Heart left ventricle (tissue), 13 donors: ENCODE measurements around the gene RGS14.

Experiments
- POLR2A ChIP-seq, 2 donors: fragments of 450-650 bp; IDR thresholded peaks; one replicate each; pipeline ENCODE4 v1.6.1; 2017; ENCODE audit warnings: antibody characterized with exemption in 2 of 2, mild to moderate bottlenecking in 2 of 2, moderate library complexity in 2 of 2
- TF ChIP-seq, protein P1 (sequence below), 12 donors: fragments of 200-600 bp; sonication (generic) in 4 of 12; IDR thresholded peaks; one replicate each; pipeline versions ENCODE4 v1.5.0 to v1.8.0; 2018 to 2022; ENCODE audit warnings: antibody characterized with exemption in 12 of 12, mild to moderate bottlenecking in 5 of 12
- donor health status: ischemic (EF 13 %, LVEDD 7.1; RV severe dilation, severe dysfunction).
- donor health status: DM: no; HTN: yes; CAD: no.
- donor health status: DM: no; HTN: no; CAD: no.
- donor health status: ischemic (EF 25% LVEDD 6.9; RV normal size, moderate dysfunction).
- donor health status: ischemic (EF 25% LVEDD 5.7; RV mildly dilated, moderate dysfunction).
- donor health status: ischemic (EF 35%, LVEDD 5.7; RV mildly dilated, moderate dysfunction).
- donor health status: nonischemic (EF 11% LVEDD 7.7; RV severe dilation, severe dysfunction).
- donor health status: DM: yes; HTN: yes; CAD: no.
- donor health status: PGD.
- donor health status: ischemic (EF 29% LVEDD 5.4; RV normal size, mild dysfunction).
- donor health status: nonischemic (EF 23%, LVEDD 6.1; RV moderate dilation, normal function).

- TF ChIP-seq, protein P1, sequence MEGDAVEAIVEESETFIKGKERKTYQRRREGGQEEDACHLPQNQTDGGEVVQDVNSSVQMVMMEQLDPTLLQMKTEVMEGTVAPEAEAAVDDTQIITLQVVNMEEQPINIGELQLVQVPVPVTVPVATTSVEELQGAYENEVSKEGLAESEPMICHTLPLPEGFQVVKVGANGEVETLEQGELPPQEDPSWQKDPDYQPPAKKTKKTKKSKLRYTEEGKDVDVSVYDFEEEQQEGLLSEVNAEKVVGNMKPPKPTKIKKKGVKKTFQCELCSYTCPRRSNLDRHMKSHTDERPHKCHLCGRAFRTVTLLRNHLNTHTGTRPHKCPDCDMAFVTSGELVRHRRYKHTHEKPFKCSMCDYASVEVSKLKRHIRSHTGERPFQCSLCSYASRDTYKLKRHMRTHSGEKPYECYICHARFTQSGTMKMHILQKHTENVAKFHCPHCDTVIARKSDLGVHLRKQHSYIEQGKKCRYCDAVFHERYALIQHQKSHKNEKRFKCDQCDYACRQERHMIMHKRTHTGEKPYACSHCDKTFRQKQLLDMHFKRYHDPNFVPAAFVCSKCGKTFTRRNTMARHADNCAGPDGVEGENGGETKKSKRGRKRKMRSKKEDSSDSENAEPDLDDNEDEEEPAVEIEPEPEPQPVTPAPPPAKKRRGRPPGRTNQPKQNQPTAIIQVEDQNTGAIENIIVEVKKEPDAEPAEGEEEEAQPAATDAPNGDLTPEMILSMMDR (IDR thresholded peaks at IDR 0.05) = no peak
- no peak for TF ChIP-seq POLR2A (IDR thresholded peaks at IDR 0.05)
Measured at GRCh38 chr5:177384134-177384533, 26.4 kb downstream of the RGS14 start, which contains the start of gene SLC34A1.
